SK-N-SH (cell line): ENCODE results near the gene SSTR3. TPM values are rescaled to one million over a fixed set of nuclear protein-coding genes. Genes with fewer than 3 reads are reported as not detected.

Source experiments
- CTCF ChIA-PET: fragments of 300-600, 350-600 bp; formaldehyde crosslinking; extraction: SDS; loops from one replicate; lab custom pipeline; 2021; lab: Yijun Ruan, JAX
- POLR2A ChIA-PET: fragments of 350-600 bp; sonication (Branson Sonifier 250); formaldehyde crosslinking; extraction: SDS; loops from one replicate; lab custom pipeline; 2020; ENCODE audit warnings: antibody characterized with exemption, inconsistent platforms; lab: Yijun Ruan, JAX
- DNase-seq: peaks from one replicate; pipeline ENCODE4 v3.0.0; 2012
- H2AFZ ChIP-seq: fragments of 200-600 bp; sonication (generic); 2 replicates; pipeline ENCODE4 v1.8.1; 2016; ENCODE audit warnings: antibody characterized with exemption, mild to moderate bottlenecking, low read depth
- H3F3A ChIP-seq: fragments of 200-600 bp; sonication (generic); replicated peaks from 2 replicates; pipeline ENCODE3; 2016; ENCODE audit warnings: antibody characterized with exemption, mild to moderate bottlenecking; ENCODE audit not compliant: insufficient read depth
- H3K27ac ChIP-seq, 2 experiments: fragments of 200-500 bp in 1 of 2; fragments of 200-600 bp in 1 of 2; sonication (Bioruptor generic) in 1 of 2; sonication (generic), shearing (Covaris generic) in 1 of 2; 2 replicates each; pipeline versions ENCODE4 v1.5.1 to v1.6.1; 2014 to 2016; ENCODE audit warnings: low read depth in 2 of 2, inconsistent platforms in 1 of 2, low read length in 1 of 2, mild to moderate bottlenecking in 1 of 2, mixed read lengths in 1 of 2
- H3K27me3 ChIP-seq: fragments of 200-600 bp; sonication (generic), shearing (Covaris generic); 2 replicates; pipeline ENCODE4 v1.6.1; 2016; ENCODE audit warnings: mixed run types; ENCODE audit not compliant: insufficient read depth
- H3K36me3 ChIP-seq, 2 experiments: fragments of 200-500 bp in 1 of 2; fragments of 200-600 bp in 1 of 2; sonication (Bioruptor generic) in 1 of 2; sonication (generic) in 1 of 2; replicated peaks in 1 of 2; 2 replicates each; pipeline versions ENCODE3 to v1.5.1; 2014 to 2016; ENCODE audit warnings: low read length in 1 of 2, mild to moderate bottlenecking in 1 of 2; ENCODE audit not compliant: insufficient read depth in 2 of 2, control insufficient read depth in 1 of 2
- H3K4me1 ChIP-seq, 2 experiments: fragments of 200-500 bp in 1 of 2; fragments of 200-600 bp in 1 of 2; sonication (Bioruptor generic) in 1 of 2; sonication (generic), shearing (Covaris generic) in 1 of 2; 2 replicates each; pipeline versions ENCODE4 v1.5.1 to v1.6.1; 2014 to 2016; ENCODE audit warnings: low read depth in 1 of 2, low read length in 1 of 2, mixed run types in 1 of 2; ENCODE audit not compliant: insufficient read depth in 2 of 2, control insufficient read depth in 1 of 2
- H3K4me2 ChIP-seq: fragments of 200-600 bp; sonication (generic), shearing (Covaris generic); 2 replicates; pipeline ENCODE4 v1.6.1; 2017; ENCODE audit warnings: mixed run types
- H3K4me3 ChIP-seq, 2 experiments: fragments of 200-500 bp in 1 of 2; fragments of 200-600 bp in 1 of 2; sonication (Bioruptor generic) in 1 of 2; sonication (generic), shearing (Covaris generic) in 1 of 2; 2 replicates each; pipeline versions ENCODE4 v1.5.1 to v1.8.1; 2014 to 2016; ENCODE audit warnings: low read depth in 2 of 2, inconsistent platforms in 1 of 2, low read length in 1 of 2, mild to moderate bottlenecking in 1 of 2, mixed read lengths in 1 of 2, moderate library complexity in 1 of 2
- H3K79me2 ChIP-seq: fragments of 200-600 bp; sonication (generic); 2 replicates; pipeline ENCODE4 v1.8.1; 2017; ENCODE audit warnings: mild to moderate bottlenecking; ENCODE audit not compliant: insufficient read depth
- H3K9ac ChIP-seq: fragments of 200-600 bp; sonication (generic); 2 replicates; pipeline ENCODE4 v1.6.1; 2017; ENCODE audit warnings: mixed run types
- H3K9me2 ChIP-seq: fragments of 200-600 bp; sonication (generic); 2 replicates; pipeline ENCODE4 v1.6.1; 2017; ENCODE audit warnings: mixed run types
- H3K9me3 ChIP-seq: fragments of 200-600 bp; sonication (generic); 2 replicates; pipeline ENCODE4 v1.6.1; 2017; ENCODE audit warnings: mixed run types, mild to moderate bottlenecking, moderate library complexity
- H4K20me1 ChIP-seq: fragments of 200-600 bp; sonication (generic); 2 replicates; pipeline ENCODE4 v1.6.1; 2017; ENCODE audit warnings: mild to moderate bottlenecking, mixed run types; ENCODE audit not compliant: insufficient read depth
- EP300 ChIP-seq, 2 experiments: IDR thresholded peaks; 2 replicates each; pipeline versions ENCODE4 v1.4.0 to v1.6.1; 2012; ENCODE audit warnings: borderline replicate concordance in 1 of 2, low read depth in 1 of 2, low read length in 1 of 2
- EZH2phosphoT487 ChIP-seq: fragments of 200-600 bp; sonication (generic); IDR thresholded peaks from 2 replicates; pipeline ENCODE4 v1.6.1; 2017; ENCODE audit warnings: low read depth, mixed run types, mild to moderate bottlenecking, antibody characterized with exemption, moderate library complexity, borderline replicate concordance
- FOSL2 ChIP-seq: IDR thresholded peaks from 2 replicates; pipeline ENCODE4 v1.4.0; 2012; ENCODE audit warnings: low read depth, mild to moderate bottlenecking, moderate library complexity, borderline replicate concordance
- FOXJ3 ChIP-seq: sonication (generic); formaldehyde crosslinking; IDR thresholded peaks from 2 replicates; pipeline ENCODE4 v1.5.1; 2020; ENCODE audit warnings: mild to moderate bottlenecking, missing genetic modification reagents
- FOXM1 ChIP-seq: IDR thresholded peaks from 2 replicates; pipeline ENCODE4 v1.4.0; 2012; ENCODE audit warnings: low read depth, mild to moderate bottlenecking
- GABPA ChIP-seq: IDR thresholded peaks from 2 replicates; pipeline ENCODE4 v1.4.0; 2012; ENCODE audit warnings: low read depth, mild to moderate bottlenecking
- GATA2 ChIP-seq: sonication (generic); formaldehyde crosslinking; IDR thresholded peaks from 2 replicates; pipeline ENCODE4 v1.5.0; 2020; ENCODE audit warnings: mild to moderate bottlenecking, missing genetic modification reagents
- IRF3 ChIP-seq: fragments of 150-350 bp; IDR thresholded peaks from 2 replicates; pipeline ENCODE4 v1.6.1; 2016; ENCODE audit warnings: mild to moderate bottlenecking, low read depth, low read length
- JUND ChIP-seq: IDR thresholded peaks from 2 replicates; pipeline ENCODE4 v1.4.0; 2012
- MAX ChIP-seq: IDR thresholded peaks from 2 replicates; pipeline ENCODE4 v1.4.0; 2012; ENCODE audit warnings: low read depth
- MEF2A ChIP-seq: IDR thresholded peaks from 2 replicates; pipeline ENCODE4 v1.4.0; 2012; ENCODE audit warnings: low read depth, borderline replicate concordance
- MXI1 ChIP-seq: IDR thresholded peaks from 2 replicates; pipeline ENCODE4 v1.6.1; 2012; ENCODE audit warnings: mild to moderate bottlenecking, low read depth, low read length, improper control_type of control experiment
- NFIC ChIP-seq: IDR thresholded peaks from 2 replicates; pipeline ENCODE4 v1.4.0; 2012; ENCODE audit warnings: borderline replicate concordance
- NRF1 ChIP-seq: IDR thresholded peaks from 2 replicates; pipeline ENCODE4 v1.6.1; 2012; ENCODE audit warnings: low read depth, mild to moderate bottlenecking, low read length
- RXRA ChIP-seq: IDR thresholded peaks from 2 replicates; pipeline ENCODE4 v1.4.0; 2012; ENCODE audit warnings: low read depth, mild to moderate bottlenecking, borderline replicate concordance
- TAF1 ChIP-seq: IDR thresholded peaks from 2 replicates; pipeline ENCODE4 v1.6.1; 2012; ENCODE audit warnings: low read depth, mild to moderate bottlenecking, low read length, moderate library complexity, borderline replicate concordance
- TCF12 ChIP-seq: IDR thresholded peaks from 2 replicates; pipeline ENCODE4 v1.4.0; 2012
- USF1 ChIP-seq: IDR thresholded peaks from 2 replicates; pipeline ENCODE4 v1.4.0; 2012; ENCODE audit warnings: low read depth, borderline replicate concordance
- YY1 ChIP-seq: IDR thresholded peaks from 2 replicates; pipeline ENCODE4 v1.4.0; 2012; ENCODE audit warnings: low read depth, mild to moderate bottlenecking
- WGBS: methylation state at CpG from one replicate; pipeline ENCODE4 v1.1.6; 2017; ENCODE audit warnings: low lambda C conversion rate; 5-methylcytosine and 5-hydroxymethylcytosine counted together
- polyA plus RNA-seq, 3 experiments: library from polyadenylated mRNA; depleted of rRNA; stranded (reverse); fragments of >200 nt; gene quantifications; 2 replicates each; pipeline ENCODE4 v1.2.3, GENCODE V29; 2012
- TF ChIP-seq, protein P1 (sequence below): fragments of 200-600 bp; sonication (generic); IDR thresholded peaks from 2 replicates; pipeline ENCODE4 v1.6.1; 2017; ENCODE audit warnings: antibody characterized with exemption, mild to moderate bottlenecking, moderate library complexity
- TF ChIP-seq, protein P2 (sequence below): IDR thresholded peaks from 2 replicates; pipeline ENCODE4; 2012

The SSTR3 gene
- polyA plus RNA-seq, 1 of the 3 experiments (the other 2 are of a cell fraction): not detected

GRCh38 chr22:37192741-37193140 lies 19.5 kb downstream of the SSTR3 start:
- Histone ChIP-seq H3K4me1 (peaks cover 33 to 35% of the 10 kb centered on the region in 2 experiments), H3K9me2 (no peaks in the 10 kb centered on the region), H3F3A (peaks cover 44% of the 10 kb centered on the region), H3K36me3 (no peaks in the 10 kb centered on the region), H3K9me3 (no peaks in the 10 kb centered on the region), H3K4me2 (no peak overlapping the region), H3K27me3 (no peaks in the 10 kb centered on the region), H3K27ac (no peak overlapping the region), H3K9ac (no peak overlapping the region), H3K4me3 (no peak overlapping the region), H3K79me2 (no peaks in the 10 kb centered on the region), H4K20me1 (no peaks in the 10 kb centered on the region), H2AFZ (no peak overlapping the region)
- ChIA-PET POLR2A (no interaction called here), CTCF (interaction anchor here (0.7 to 1.1 kb wide), 3 partner anchors 26 to 124 kb away, joined by 3 to 5 read pairs (median 3); no protein-coding TSS in a partner anchor)
- DNase-seq: no peak
- TF ChIP-seq EP300 (IDR thresholded peaks at IDR 0.05; ENCODE audit: borderline replicate concordance in 1 of 2, low read depth in 1 of 2, low read length in 1 of 2) (no peak), TAF1 (no peak), TCF12 (no peak), NRF1 (no peak), YY1 (no peak), FOXM1 (no peak), RXRA (no peak), JUND (no peak), NFIC (no peak), GABPA (no peak), EZH2phosphoT487 (no peak)
- TF ChIP-seq, protein P1, sequence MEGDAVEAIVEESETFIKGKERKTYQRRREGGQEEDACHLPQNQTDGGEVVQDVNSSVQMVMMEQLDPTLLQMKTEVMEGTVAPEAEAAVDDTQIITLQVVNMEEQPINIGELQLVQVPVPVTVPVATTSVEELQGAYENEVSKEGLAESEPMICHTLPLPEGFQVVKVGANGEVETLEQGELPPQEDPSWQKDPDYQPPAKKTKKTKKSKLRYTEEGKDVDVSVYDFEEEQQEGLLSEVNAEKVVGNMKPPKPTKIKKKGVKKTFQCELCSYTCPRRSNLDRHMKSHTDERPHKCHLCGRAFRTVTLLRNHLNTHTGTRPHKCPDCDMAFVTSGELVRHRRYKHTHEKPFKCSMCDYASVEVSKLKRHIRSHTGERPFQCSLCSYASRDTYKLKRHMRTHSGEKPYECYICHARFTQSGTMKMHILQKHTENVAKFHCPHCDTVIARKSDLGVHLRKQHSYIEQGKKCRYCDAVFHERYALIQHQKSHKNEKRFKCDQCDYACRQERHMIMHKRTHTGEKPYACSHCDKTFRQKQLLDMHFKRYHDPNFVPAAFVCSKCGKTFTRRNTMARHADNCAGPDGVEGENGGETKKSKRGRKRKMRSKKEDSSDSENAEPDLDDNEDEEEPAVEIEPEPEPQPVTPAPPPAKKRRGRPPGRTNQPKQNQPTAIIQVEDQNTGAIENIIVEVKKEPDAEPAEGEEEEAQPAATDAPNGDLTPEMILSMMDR: no peak
- TF ChIP-seq, protein P2, sequence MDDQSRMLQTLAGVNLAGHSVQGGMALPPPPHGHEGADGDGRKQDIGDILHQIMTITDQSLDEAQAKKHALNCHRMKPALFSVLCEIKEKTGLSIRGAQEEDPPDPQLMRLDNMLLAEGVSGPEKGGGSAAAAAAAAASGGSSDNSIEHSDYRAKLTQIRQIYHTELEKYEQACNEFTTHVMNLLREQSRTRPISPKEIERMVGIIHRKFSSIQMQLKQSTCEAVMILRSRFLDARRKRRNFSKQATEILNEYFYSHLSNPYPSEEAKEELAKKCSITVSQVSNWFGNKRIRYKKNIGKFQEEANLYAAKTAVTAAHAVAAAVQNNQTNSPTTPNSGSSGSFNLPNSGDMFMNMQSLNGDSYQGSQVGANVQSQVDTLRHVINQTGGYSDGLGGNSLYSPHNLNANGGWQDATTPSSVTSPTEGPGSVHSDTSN: no peak
- 89% methylated on average over 1 of the region's 1 CpG for WGBS

- no peak overlapping the region for H3K27ac ChIP-seq
- DNase-seq: no peak
- no peak overlapping the region for H2AFZ ChIP-seq
- no peak overlapping the region for H3K9ac ChIP-seq
- POLR2A ChIA-PET: no interaction called here
- no peak overlapping the region for H3K4me2 ChIP-seq
- peaks cover under 1% of the 10 kb centered on the region; the same call in 1 of the 2 replicates for H3K79me2 ChIP-seq
- H3K9me3 ChIP-seq: no peaks in the 10 kb centered on the region
- H3F3A ChIP-seq: peaks cover 44% of the 10 kb centered on the region
- no peaks in the 10 kb centered on the region for H3K27me3 ChIP-seq
- 60% methylated on average over 2 of the region's 2 CpGs for WGBS
- TF ChIP-seq EZH2phosphoT487: no peak
- no peak; the same call in 1 of the 2 replicates for TF ChIP-seq GATA2 (CRISPR knock-in tag)
- TF ChIP-seq USF1: no peak
- TF ChIP-seq FOSL2: no peak
- no peak for TF ChIP-seq IRF3
- no peak for TF ChIP-seq MXI1
- TF ChIP-seq MEF2A: no peak
- TF ChIP-seq MAX: no peak
- TF ChIP-seq FOXJ3 (CRISPR knock-in tag): no peak
- TF ChIP-seq, all 33 proteins: peak for 0
- Histone ChIP-seq H3K4me1 (peaks cover 31 to 35% of the 10 kb centered on the region in 2 experiments), H3K4me3 (no peak overlapping the region), H3K36me3 (no peaks in the 10 kb centered on the region), H3K9me2 (no peaks in the 10 kb centered on the region), H4K20me1 (no peaks in the 10 kb centered on the region)
- CTCF ChIA-PET: interaction anchor here (0.7 to 1.1 kb wide), 2 partner anchors 25 to 124 kb away, joined by 3 to 5 read pairs; no protein-coding TSS in a partner anchor
Observed at GRCh38 chr22:37192204-37192603, 20.1 kb downstream of the SSTR3 start.
